ENCODE data around the gene ANO8.

ANO8 gene

DNA sequence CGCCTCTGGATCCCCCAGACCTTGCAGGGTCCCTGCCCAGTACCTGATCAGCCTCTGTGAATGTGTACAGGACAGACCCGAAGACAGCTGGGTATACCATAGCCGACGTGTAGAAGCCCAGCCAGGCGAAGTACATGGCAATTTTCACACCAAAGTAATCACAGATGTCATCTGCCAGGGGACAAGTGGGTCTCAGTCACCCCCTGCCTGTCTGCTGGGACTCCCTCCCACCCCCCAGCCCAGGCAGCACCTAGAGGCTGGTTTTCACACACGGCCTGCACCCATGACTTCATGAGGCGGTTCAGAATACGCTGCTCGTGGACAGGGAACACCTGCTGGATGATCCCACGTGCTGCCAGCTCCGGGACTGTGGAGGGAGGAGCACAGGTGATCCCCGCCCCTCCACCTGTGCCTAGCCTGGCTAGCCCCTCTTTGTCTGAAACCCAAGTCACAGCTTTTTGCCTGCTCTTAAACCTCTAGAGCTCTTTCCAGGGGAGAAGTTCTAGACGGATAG is 3.6 kb downstream of the ANO8 start:
- Histone ChIP-seq H2BK15ac (ENCODE audit: low read depth, poor library complexity, severe bottlenecking) (no peak overlapping the region), H3K27ac (ENCODE audit: low read length, poor library complexity, severe bottlenecking) (no peak overlapping the region), H3K14ac (ENCODE audit: low read length in 2 of 2) (no peak overlapping the region), H3K4me1 (ENCODE audit: control insufficient read depth, insufficient read depth, low read depth, low read length) (peaks cover 48% of the 10 kb centered on the region), H3K9me3 (ENCODE audit: control insufficient read depth, low read length) (no peaks in the 10 kb centered on the region), H3K23ac (ENCODE audit: low read length in 2 of 2) (no peak overlapping the region), H3K27me3 (ENCODE audit: control insufficient read depth in 1 of 2, insufficient read depth in 1 of 2, low read length in 2 of 2) (no peaks in the 10 kb centered on the region), H3K36me3 (ENCODE audit: control insufficient read depth in 1 of 2, insufficient read depth in 2 of 2, low read depth in 1 of 2, low read length in 2 of 2) (peaks cover 23 to 37% of the 10 kb centered on the region in 2 experiments), H2BK5ac (ENCODE audit: low read depth, low read length, poor library complexity, severe bottlenecking) (no peak overlapping the region), H2BK12ac (ENCODE audit: low read length in 2 of 2) (no peak overlapping the region), H3K4ac (ENCODE audit: low read depth in 1 of 2, low read length in 2 of 2) (no peak overlapping the region), H4K8ac (ENCODE audit: low read length) (no peak overlapping the region), H3K4me2 (ENCODE audit: low read length, poor library complexity, severe bottlenecking) (no peak overlapping the region), H2BK120ac (ENCODE audit: low read depth, low read length) (no peak overlapping the region), H3K9ac (ENCODE audit: low read length) (no peak overlapping the region), H3K4me3 (ENCODE audit: insufficient read depth in 1 of 2, low read depth in 1 of 2, low read length in 2 of 2) (no peak overlapping the region), H2AFZ (ENCODE audit: low read depth, low read length) (no peak overlapping the region), H3K79me1 (replicated peaks; ENCODE audit: low read length, poor library complexity, severe bottlenecking) (peaks cover 10% of the 10 kb centered on the region), H2AK5ac (ENCODE audit: low read length, severe bottlenecking) (no peak overlapping the region), H4K91ac (ENCODE audit: low read length) (no peak overlapping the region), H3K18ac (ENCODE audit: low read depth in 1 of 2, low read length in 2 of 2) (no peak overlapping the region)
- no peak for DNase-seq
- WGBS, result 80% methylated on average over 12 of the region's 13 CpGs

DNA sequence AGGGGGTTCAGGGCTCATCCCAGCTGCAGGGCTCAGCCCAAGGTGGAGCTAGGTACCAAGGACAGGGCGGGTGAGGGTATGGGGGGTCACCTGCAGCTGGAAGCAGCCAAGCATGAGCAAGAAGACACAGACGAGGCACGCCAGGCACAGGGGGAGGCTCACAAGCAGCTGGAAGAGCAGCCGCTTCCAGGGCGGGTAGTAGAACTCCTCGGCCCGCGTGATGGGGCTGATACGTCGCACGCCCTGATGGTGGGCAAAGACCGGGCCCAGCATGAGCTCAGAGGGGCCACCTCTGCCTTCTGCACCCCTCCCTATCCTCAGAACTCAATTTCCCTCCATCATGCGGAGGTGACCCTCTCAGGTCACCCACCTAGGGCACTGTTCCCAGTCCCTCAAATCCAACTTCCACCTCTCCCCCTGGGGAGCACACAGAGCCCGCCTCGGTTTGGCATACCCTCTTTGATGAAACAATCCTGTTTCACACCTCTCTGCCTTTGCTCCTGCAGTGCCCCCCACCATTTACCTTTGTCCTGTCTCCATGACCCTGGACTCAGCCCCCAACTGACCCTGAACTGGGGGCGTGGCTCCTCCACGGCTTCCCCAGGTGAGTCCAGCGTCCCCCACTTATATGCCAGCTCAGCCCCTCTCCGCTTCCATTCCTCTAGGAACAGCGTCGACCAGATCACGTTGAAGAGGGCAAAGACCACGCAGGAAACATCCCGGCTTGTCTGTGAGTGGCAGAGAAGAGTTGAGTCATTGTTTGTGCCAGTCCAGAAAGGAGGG is 4.2 kb downstream of the ANO8 start:
- no peak for DNase-seq
- no peak overlapping the region for H2BK120ac ChIP-seq (ENCODE audit: low read depth, low read length)
- H2BK5ac ChIP-seq (ENCODE audit: low read depth, low read length, poor library complexity, severe bottlenecking), result no peak overlapping the region
- no peak overlapping the region for H3K23ac ChIP-seq (ENCODE audit: low read length in 2 of 2)
- H4K8ac ChIP-seq (ENCODE audit: low read length), result no peak overlapping the region
- no peak overlapping the region for H4K91ac ChIP-seq (ENCODE audit: low read length)
- H3K4me1 ChIP-seq (ENCODE audit: control insufficient read depth, insufficient read depth, low read depth, low read length), result peaks cover 50% of the 10 kb centered on the region
- H3K18ac ChIP-seq (ENCODE audit: low read depth in 1 of 2, low read length in 2 of 2), result no peak overlapping the region
- no peak overlapping the region for H3K27ac ChIP-seq (ENCODE audit: low read length, poor library complexity, severe bottlenecking)
- no peak overlapping the region for H2BK12ac ChIP-seq (ENCODE audit: low read length in 2 of 2)
- H3K9ac ChIP-seq (ENCODE audit: low read length), result no peak overlapping the region
- 93% methylated on average over 24 of the region's 24 CpGs for WGBS
- H2BK15ac ChIP-seq (ENCODE audit: low read depth, poor library complexity, severe bottlenecking), result no peak overlapping the region
- no peak overlapping the region for H2AK5ac ChIP-seq (ENCODE audit: low read length, severe bottlenecking)
- no peaks in the 10 kb centered on the region for H3K9me3 ChIP-seq (ENCODE audit: control insufficient read depth, low read length)
- H2AFZ ChIP-seq (ENCODE audit: low read depth, low read length), result no peak overlapping the region
- no peak overlapping the region for H3K4me2 ChIP-seq (ENCODE audit: low read length, poor library complexity, severe bottlenecking)
- no peak overlapping the region for H3K4me3 ChIP-seq (ENCODE audit: insufficient read depth in 1 of 2, low read depth in 1 of 2, low read length in 2 of 2)
- H3K14ac ChIP-seq (ENCODE audit: low read length in 2 of 2), result no peak overlapping the region
- H3K4ac ChIP-seq (ENCODE audit: low read depth in 1 of 2, low read length in 2 of 2), result no peak overlapping the region
- peaks cover 23 to 38% of the 10 kb centered on the region in 2 experiments for H3K36me3 ChIP-seq (ENCODE audit: control insufficient read depth in 1 of 2, insufficient read depth in 2 of 2, low read depth in 1 of 2, low read length in 2 of 2)
- H3K79me1 ChIP-seq (replicated peaks; ENCODE audit: low read length, poor library complexity, severe bottlenecking), result peaks cover 10% of the 10 kb centered on the region
- H3K27me3 ChIP-seq (ENCODE audit: control insufficient read depth in 1 of 2, insufficient read depth in 1 of 2, low read length in 2 of 2), result no peaks in the 10 kb centered on the region

- H2BK5ac ChIP-seq (ENCODE audit: low read depth, low read length, poor library complexity, severe bottlenecking), result no peak overlapping the region
- H2AK5ac ChIP-seq (ENCODE audit: low read length, severe bottlenecking), result no peak overlapping the region
- H3K14ac ChIP-seq (ENCODE audit: low read length in 2 of 2), result peak overlapping the region in 1 of 2 experiments; percentile 22
- no peak overlapping the region for H3K23ac ChIP-seq (ENCODE audit: low read length in 2 of 2)
- H3K4me1 ChIP-seq (ENCODE audit: control insufficient read depth, insufficient read depth, low read depth, low read length), result peaks cover 48% of the 10 kb centered on the region
- H3K18ac ChIP-seq (ENCODE audit: low read depth in 1 of 2, low read length in 2 of 2), result peak overlapping the region in 1 of 2 experiments; percentile 14
- DNase-seq, result no peak
- H2AFZ ChIP-seq (ENCODE audit: low read depth, low read length), result no peak overlapping the region
- no peaks in the 10 kb centered on the region for H3K27me3 ChIP-seq (ENCODE audit: control insufficient read depth in 1 of 2, insufficient read depth in 1 of 2, low read length in 2 of 2)
- no peak overlapping the region for H2BK15ac ChIP-seq (ENCODE audit: low read depth, poor library complexity, severe bottlenecking)
- H3K9ac ChIP-seq (ENCODE audit: low read length), result no peak overlapping the region
- no peak overlapping the region for H2BK120ac ChIP-seq (ENCODE audit: low read depth, low read length)
- H4K91ac ChIP-seq (ENCODE audit: low read length), result no peak overlapping the region
- no peak overlapping the region for H3K4me2 ChIP-seq (ENCODE audit: low read length, poor library complexity, severe bottlenecking)
- peaks cover 10% of the 10 kb centered on the region for H3K79me1 ChIP-seq (replicated peaks; ENCODE audit: low read length, poor library complexity, severe bottlenecking)
- peaks cover 23 to 46% of the 10 kb centered on the region in 2 experiments for H3K36me3 ChIP-seq (ENCODE audit: control insufficient read depth in 1 of 2, insufficient read depth in 2 of 2, low read depth in 1 of 2, low read length in 2 of 2)
- H3K4me3 ChIP-seq (ENCODE audit: insufficient read depth in 1 of 2, low read depth in 1 of 2, low read length in 2 of 2), result no peak overlapping the region
- H2BK12ac ChIP-seq (ENCODE audit: low read length in 2 of 2), result no peak overlapping the region
- H3K27ac ChIP-seq (ENCODE audit: low read length, poor library complexity, severe bottlenecking), result no peak overlapping the region
- H3K9me3 ChIP-seq (ENCODE audit: control insufficient read depth, low read length), result no peaks in the 10 kb centered on the region
- 86% methylated on average over 51 of the region's 51 CpGs for WGBS
- H4K8ac ChIP-seq (ENCODE audit: low read length), result no peak overlapping the region
- H3K4ac ChIP-seq (ENCODE audit: low read depth in 1 of 2, low read length in 2 of 2), result no peak overlapping the region
These were observed 5.0 kb downstream of the ANO8 start for GRCh38 chr19:17329366-17330261.

Measured in mesenchymal stem cell (in vitro differentiated cells and primary cell).